K562 (cell line): ENCODE results near the gene TCL1B. TPM values are rescaled to one million over a fixed set of nuclear protein-coding genes. Genes with fewer than 3 reads are reported as not detected.

ENCODE experiments used
- ATAC-seq: fragments of 200-7000 bp; cut with Tn5 transposase; 3 replicates; pipeline ENCODE4 v1.9.1; 2020; ENCODE audit warnings: moderate library complexity
- BruUV-seq: library from RNA; stranded (reverse); fragments of 400-500 nt; replicated peaks from 2 replicates; lab custom pipeline; 2021; lab: Mats Ljungman, UMichigan
- CTCF ChIA-PET: fragments of 300-600 bp; formaldehyde crosslinking; extraction: SDS; loops from one replicate; lab custom pipeline; 2021; ENCODE audit warnings: low intra/inter-chr PET ratio; lab: Yijun Ruan, JAX
- POLR2A ChIA-PET: fragments of 300-600, 350-650 bp; sonication (Branson Sonifier 250); formaldehyde crosslinking; extraction: SDS; loops from one replicate; lab custom pipeline; 2021; ENCODE audit warnings: antibody characterized with exemption, inconsistent platforms; lab: Yijun Ruan, JAX
- DNase-seq, 4 experiments: peaks; one replicate each; pipeline versions ENCODE4 v3.0.0 to v3.0.0-alpha.2; 2011 to 2018; ENCODE audit warnings: low spot score in 3 of 4, mixed read lengths in 3 of 4; ENCODE audit errors: extremely low read depth in 1 of 4
- FAIRE-seq: peaks from 2 replicates; lab custom pipeline; 2011; peaks lifted over from hg19 to GRCh38; lab: Jason Lieb, UNC
- H2AFZ ChIP-seq: 2 replicates; pipeline ENCODE4 v1.6.0; 2011; ENCODE audit warnings: low read depth, low read length, control low read depth, inconsistent platforms
- H3K27ac ChIP-seq: fragments of 200-600 bp; 3 replicates; pipeline ENCODE4 v1.8.0; 2011; ENCODE audit warnings: low read depth, mild to moderate bottlenecking, control low read depth, inconsistent platforms, low read length, moderate library complexity, mixed read lengths; ENCODE audit errors: extremely low read depth
- H3K27me3 ChIP-seq, 2 experiments: fragments of 300-600 bp in 1 of 2; 2 replicates in 1 of 2; 3 replicates in 1 of 2; pipeline versions ENCODE4 v1.6.0 to v1.8.0; 2011; ENCODE audit warnings: inconsistent platforms in 2 of 2, low read length in 2 of 2, mild to moderate bottlenecking in 1 of 2, mixed read lengths in 1 of 2, moderate library complexity in 1 of 2; ENCODE audit not compliant: control insufficient read depth in 2 of 2, insufficient read depth in 2 of 2
- H3K36me3 ChIP-seq: fragments of 300-600 bp; 3 replicates; pipeline ENCODE4 v1.8.0; 2011; ENCODE audit warnings: mild to moderate bottlenecking, low read length, inconsistent platforms; ENCODE audit not compliant: control insufficient read depth, insufficient read depth
- H3K4me1 ChIP-seq, 2 experiments: fragments of 200-600 bp in 1 of 2; replicated peaks in 1 of 2; 2 replicates in 1 of 2; 3 replicates in 1 of 2; pipeline versions ENCODE4 v1.5.1 to v1.8.0; 2011; ENCODE audit warnings: inconsistent platforms in 2 of 2, low read length in 2 of 2, mild to moderate bottlenecking in 1 of 2, mixed read lengths in 1 of 2, moderate library complexity in 1 of 2; ENCODE audit not compliant: control insufficient read depth in 2 of 2, insufficient read depth in 2 of 2
- H3K4me2 ChIP-seq: 2 replicates; pipeline ENCODE4 v1.6.1; 2011; ENCODE audit warnings: low read length, control low read depth, inconsistent platforms, mixed read lengths; ENCODE audit not compliant: insufficient read depth
- H3K4me3 ChIP-seq: fragments of 200-600 bp; sonication (generic), shearing (Covaris generic); 2 replicates; pipeline ENCODE4 v1.5.1; 2016; ENCODE audit warnings: control low read depth, inconsistent platforms
- H3K79me2 ChIP-seq: fragments of 200-600 bp; 3 replicates; pipeline ENCODE4 v1.8.0; 2011; ENCODE audit warnings: low read length, inconsistent platforms; ENCODE audit not compliant: control insufficient read depth, insufficient read depth
- H3K9ac ChIP-seq, 2 experiments: 2 replicates each; pipeline versions ENCODE4 v1.6.0 to v1.6.1; 2011; ENCODE audit warnings: low read depth in 2 of 2, low read length in 2 of 2, control low read depth in 1 of 2, inconsistent platforms in 1 of 2, mild to moderate bottlenecking in 1 of 2, mixed read lengths in 1 of 2; ENCODE audit not compliant: insufficient read depth in 1 of 2
- H3K9me1 ChIP-seq: one replicate; pipeline ENCODE4 v1.6.0; 2011; ENCODE audit warnings: inconsistent platforms, mild to moderate bottlenecking, low read length, moderate library complexity; ENCODE audit not compliant: control insufficient read depth, insufficient read depth
- H3K9me3 ChIP-seq: replicated peaks from 2 replicates; pipeline ENCODE4 v1.5.1; 2011; ENCODE audit warnings: low read depth, low read length, inconsistent platforms; ENCODE audit not compliant: control insufficient read depth, insufficient read depth
- H4K20me1 ChIP-seq: replicated peaks from 2 replicates; pipeline ENCODE4 v1.6.1; 2011; ENCODE audit warnings: low read length, inconsistent platforms, mixed read lengths; ENCODE audit not compliant: control insufficient read depth, insufficient read depth
- CCNT2 ChIP-seq: IDR thresholded peaks from 2 replicates; pipeline ENCODE4 v1.6.1; 2011; ENCODE audit warnings: borderline replicate concordance, low read depth, mild to moderate bottlenecking, moderate library complexity, mixed read lengths, low read length; ENCODE audit not compliant: insufficient read length; ENCODE audit errors: extremely low read depth
- MAFK ChIP-seq: IDR thresholded peaks from 2 replicates; pipeline ENCODE4 v1.6.1; 2011; ENCODE audit warnings: low read length, improper control_type of control experiment
- OTX1 ChIP-seq: fragments of 450-650 bp; formaldehyde crosslinking; IDR thresholded peaks from 2 replicates; pipeline ENCODE4 v1.4.0; 2022; ENCODE audit warnings: mild to moderate bottlenecking
- POLR2G ChIP-seq: fragments of 200-400 bp; formaldehyde crosslinking; IDR thresholded peaks from 2 replicates; pipeline ENCODE4 v1.6.1; 2017; ENCODE audit warnings: low read depth, mild to moderate bottlenecking, antibody characterized with exemption, low read length, moderate library complexity
- PTBP1 ChIP-seq: fragments of 200-400 bp; formaldehyde crosslinking; IDR thresholded peaks from 2 replicates; pipeline ENCODE4 v1.6.1; 2017; ENCODE audit warnings: low read depth, low read length
- TCF7 ChIP-seq: sonication (generic); IDR thresholded peaks from 2 replicates; pipeline ENCODE4 v1.6.1; 2016; ENCODE audit warnings: antibody characterized with exemption, borderline replicate concordance
- ZNF717 ChIP-seq: fragments of 250-450 bp; sonication (Bioruptor Pico); IDR thresholded peaks from 2 replicates; pipeline ENCODE4 v1.5.0; 2021
- WGBS: fragments of 100-300 bp; shearing (Covaris generic); methylation state at CpG from one replicate; pipeline ENCODE4 v1.1.6; 2016; ENCODE audit warnings: low coverage, mixed read lengths; ENCODE audit not compliant: insufficient coverage; ENCODE audit errors: missing lambda C conversion rate; 5-methylcytosine and 5-hydroxymethylcytosine counted together
- in situ Hi-C: fragments of 300-500 bp; cut with MboI; formaldehyde crosslinking; loops from 4 replicates; pipeline ENCODE4 v1.15.0; 2018; ENCODE audit warnings: inconsistent platforms, mixed read lengths
- intact Hi-C: fragments of 100-400 bp; cut with micrococcal nuclease; formaldehyde crosslinking; loops from 2 replicates; pipeline ENCODE4 v1.14.2; 2022
- polyA plus RNA-seq, 8 experiments: library from polyadenylated mRNA; depleted of rRNA in 4 of 8; stranded (reverse) in 5 of 8; unstranded in 3 of 8; fragments of >200 nt; fragmentation: Nextera tagmentation in 2 of 8; fragmentation: Illumina TruSeq in 1 of 8; extraction: Ambion mirVana in 2 of 8; extraction: Trizol in 1 of 8; gene quantifications; 2 replicates each; pipeline versions ENCODE4 v1.2.1 to v1.2.3, GENCODE V29; 2011 to 2014; ENCODE audit warnings: inconsistent platforms in 1 of 8, missing spikeins in 1 of 8
- total RNA-seq, 7 experiments: library from RNA; depleted of rRNA in 6 of 7; stranded (reverse); fragments of >200 nt in 6 of 7; fragmentation: Illumina TruSeq in 2 of 7; extraction: Trizol in 2 of 7; gene quantifications; 2 replicates each; pipeline versions ENCODE4 v1.2.1 to v1.2.3, GENCODE V29; 2011 to 2021; ENCODE audit warnings: low replicate concordance in 1 of 7
- TF ChIP-seq, protein P1 (sequence below): fragments of 450-650 bp; formaldehyde crosslinking; IDR thresholded peaks from 2 replicates; pipeline ENCODE4 v1.4.0; 2020; ENCODE audit warnings: mild to moderate bottlenecking

The TCL1B gene
- total and polyA plus RNA-seq, 9 of the 15 experiments (the other 6 are each of a cell fraction or from before 2014, with no cell fraction given), result not detected

DNA sequence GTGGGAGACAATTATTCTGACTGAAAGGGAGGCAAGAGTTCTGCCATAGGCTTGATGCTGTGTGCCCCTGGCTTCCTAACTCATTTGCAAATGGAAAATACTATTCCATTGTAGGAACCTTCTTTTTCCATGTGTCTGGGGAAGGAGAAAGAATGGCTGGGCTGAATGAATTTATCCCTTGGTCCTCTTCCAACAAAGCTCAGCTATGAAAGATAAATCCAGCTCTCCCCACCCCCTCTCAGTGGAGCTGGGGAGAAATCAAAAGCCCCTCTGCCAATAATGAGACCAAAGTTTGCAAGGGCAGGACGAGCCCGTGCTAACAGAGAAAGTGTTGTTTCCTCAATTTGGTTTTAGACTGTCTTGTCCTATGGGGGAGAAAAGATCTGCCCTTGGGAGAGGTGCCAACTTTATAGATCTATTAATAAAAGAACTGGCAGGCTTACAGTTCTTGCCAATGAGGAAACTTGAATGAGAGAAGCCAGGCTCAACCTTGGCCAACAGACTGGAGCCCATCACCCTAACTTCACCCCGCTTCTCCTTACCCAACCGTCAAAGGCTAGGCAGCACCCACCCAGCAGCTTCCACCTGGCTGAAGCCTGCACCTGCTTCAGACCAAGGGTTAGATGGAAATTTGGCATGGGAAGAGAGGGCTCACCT lies 8.9 kb upstream of the TCL1B start:
- Histone ChIP-seq H3K36me3 (no peaks in the 10 kb centered on the region), H3K79me2 (no peaks in the 10 kb centered on the region), H3K27ac (no peak overlapping the region), H3K9ac (no peak overlapping the region), H3K4me3 (no peak overlapping the region), H3K9me1 (no peaks in the 10 kb centered on the region), H3K4me1 (no peaks in the 10 kb centered on the region), H2AFZ (no peak overlapping the region), H4K20me1 (no peaks in the 10 kb centered on the region), H3K27me3 (peaks cover 0 to 5% of the 10 kb centered on the region in 2 experiments; a peak in 1 of 5 replicates), H3K9me3 (no peaks in the 10 kb centered on the region), H3K4me2 (no peak overlapping the region)
- ATAC-seq (no peak), DNase-seq (no peak), FAIRE-seq (no peak)
- intact Hi-C loops, result no loop called here
- no peak for TF ChIP-seq TCF7
- no peak for TF ChIP-seq CCNT2
- TF ChIP-seq OTX1 (CRISPR knock-in tag), result no peak
- TF ChIP-seq ZNF717 (CRISPR knock-in tag), result no peak
- TF ChIP-seq, protein P1, sequence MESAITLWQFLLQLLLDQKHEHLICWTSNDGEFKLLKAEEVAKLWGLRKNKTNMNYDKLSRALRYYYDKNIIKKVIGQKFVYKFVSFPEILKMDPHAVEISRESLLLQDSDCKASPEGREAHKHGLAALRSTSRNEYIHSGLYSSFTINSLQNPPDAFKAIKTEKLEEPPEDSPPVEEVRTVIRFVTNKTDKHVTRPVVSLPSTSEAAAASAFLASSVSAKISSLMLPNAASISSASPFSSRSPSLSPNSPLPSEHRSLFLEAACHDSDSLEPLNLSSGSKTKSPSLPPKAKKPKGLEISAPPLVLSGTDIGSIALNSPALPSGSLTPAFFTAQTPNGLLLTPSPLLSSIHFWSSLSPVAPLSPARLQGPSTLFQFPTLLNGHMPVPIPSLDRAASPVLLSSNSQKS (CRISPR knock-in tag), result no peak
- no peak for TF ChIP-seq POLR2G
- TF ChIP-seq MAFK, result no peak
- TF ChIP-seq PTBP1, result no peak
- ChIA-PET CTCF (no interaction called here), POLR2A (interaction anchor here (0.6 kb wide), 1 partner anchor 10 kb away, joined by 3 read pairs; no protein-coding TSS in a partner anchor)
- in situ Hi-C loops, result no loop called here
- no TSS peak for BruUV-seq
- 0% methylated on average over 4 of the region's 4 CpGs for WGBS
